Right cardiac atrium (tissue), 5 donors: ENCODE results near the gene ACY1. TPM values are rescaled to one million over a fixed set of nuclear protein-coding genes. Genes with fewer than 3 reads are reported as not detected.

ENCODE experiments used
- ATAC-seq, 2 donors: fragments of 200-7000 bp; cut with Tn5 transposase; one replicate each; pipeline versions ENCODE4 v1.8.0 to v1.9.1; 2020; ENCODE audit warnings: moderate library complexity in 2 of 2, mild to moderate bottlenecking in 1 of 2
- DNase-seq, 3 donors: peaks; one replicate each; pipeline ENCODE4 v3.0.0-alpha.2; 2020
- H3K27ac ChIP-seq: one replicate; pipeline ENCODE4 v1.5.1; 2013; ENCODE audit warnings: mild to moderate bottlenecking, low read length, control low read depth, moderate library complexity
- H3K27me3 ChIP-seq: one replicate; pipeline ENCODE4 v1.6.1; 2013; ENCODE audit not compliant: control insufficient read depth, insufficient read depth
- H3K4me1 ChIP-seq: one replicate; pipeline ENCODE4 v1.6.1; 2013; ENCODE audit warnings: low read length; ENCODE audit not compliant: control insufficient read depth, insufficient read depth
- H3K4me3 ChIP-seq: one replicate; pipeline ENCODE4 v1.5.1; 2013; ENCODE audit warnings: low read length, control low read depth
- H3K9me3 ChIP-seq: one replicate; pipeline ENCODE4 v1.6.1; 2013; ENCODE audit warnings: low read length; ENCODE audit not compliant: control insufficient read depth
- WGBS: extraction: QIAGEN DNeasy Blood & Tissue Kit; methylation state at CpG from one replicate; pipeline ENCODE4 v1.1.7; 2013; 5-methylcytosine and 5-hydroxymethylcytosine counted together
- intact Hi-C, 4 donors: fragments of 100-400 bp; cut with DNase I; formaldehyde crosslinking; loops; one replicate each; pipeline versions ENCODE4 v1.11.0 to v1.14.0; 2022 to 2023
- polyA plus RNA-seq: library from polyadenylated mRNA; stranded (reverse); fragments of 200-250 nt; gene quantifications from one replicate; pipeline ENCODE4 v1.2.3, GENCODE V29; 2013
- total RNA-seq, 4 donors: library from RNA; stranded (reverse); fragmentation: NEBNext Ultra II Directional; extraction: Animal tissue kit (Norgen Biotek cat#: 25700); gene quantifications; one replicate each; pipeline ENCODE4 v1.2.1, GENCODE V29; 2021
- donor health status: healthy with polysubstance abuse.
- donor health status: DM: no; HTN: yes; CAD: no.
- donor health status: DM: no; HTN: no; CAD: no.
- donor health status: DM: no; HTN: yes; CAD: no; lungs with severe emphysema.
- donor health status: DM: yes; HTN: yes; CAD: no.

The ACY1 gene
- total and polyA plus RNA-seq, 5 donors, result 18.4 to 27.2 (median 19.6) TPM

- Histone ChIP-seq H3K9me3 (no peaks in the 10 kb centered on the region), H3K27ac (no peak overlapping the region), H3K27me3 (no peaks in the 10 kb centered on the region), H3K4me3 (no peak overlapping the region), H3K4me1 (peaks cover 18% of the 10 kb centered on the region)
- no peak for DNase-seq
- ATAC-seq, result no peak
- intact Hi-C loops, result no loop called here
- 82% methylated on average over 6 of the region's 6 CpGs for WGBS
Measured at GRCh38 chr3:52013802-52014598, 30.7 kb downstream of the ACY1 start.

DNA sequence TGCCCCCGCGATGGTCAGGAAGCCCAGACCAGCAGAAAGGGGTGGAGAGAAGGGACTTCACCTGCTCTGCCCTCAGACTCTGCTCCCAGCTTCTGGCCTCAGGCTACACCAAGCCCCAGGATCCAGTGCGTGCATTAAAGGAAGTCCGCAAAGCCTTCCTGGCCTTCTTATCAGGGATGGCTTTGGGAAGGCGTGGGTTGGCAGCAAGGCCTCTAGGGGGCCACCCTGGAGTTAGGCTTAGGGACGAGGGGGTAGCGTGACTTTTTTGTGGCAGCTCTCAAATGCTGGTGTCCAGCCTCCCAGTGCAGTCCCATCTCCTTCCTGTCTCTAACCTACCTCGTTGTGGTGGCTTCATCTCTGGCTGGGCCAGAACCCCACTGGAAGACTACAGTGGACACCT is 31.3 kb downstream of the ACY1 start:
- ATAC-seq (no peak), DNase-seq (no peak)
- 60% methylated on average over 8 of the region's 8 CpGs for WGBS
- intact Hi-C loops, result loop anchor here in 1 of 4 donors (5.0 kb wide), 1 partner anchor 38 kb away; no protein-coding TSS in a partner anchor
- no peaks in the 10 kb centered on the region for H3K9me3 ChIP-seq
- H3K4me3 ChIP-seq, result no peak overlapping the region
- H3K27ac ChIP-seq, result no peak overlapping the region
- no peaks in the 10 kb centered on the region for H3K27me3 ChIP-seq
- H3K4me1 ChIP-seq, result peaks cover 23% of the 10 kb centered on the region

GRCh38 chr3:52015438-52016228 is 32.3 kb downstream of the ACY1 start:
- Histone ChIP-seq H3K4me3 (no peak overlapping the region), H3K27ac (no peak overlapping the region), H3K9me3 (no peaks in the 10 kb centered on the region), H3K4me1 (peaks cover 33% of the 10 kb centered on the region), H3K27me3 (no peaks in the 10 kb centered on the region)
- intact Hi-C loops, result loop anchor here in 1 of 4 donors (5.0 kb wide), 1 partner anchor 37 kb away; no protein-coding TSS in a partner anchor
- no peak for ATAC-seq
- DNase-seq, result no peak
- 84% methylated on average over 13 of the region's 13 CpGs for WGBS

GRCh38 chr3:52017586-52017985 is 34.3 kb downstream of the ACY1 start:
- Histone ChIP-seq H3K4me3 (no peak overlapping the region), H3K27me3 (no peaks in the 10 kb centered on the region), H3K4me1 (peaks cover 50% of the 10 kb centered on the region), H3K9me3 (no peaks in the 10 kb centered on the region), H3K27ac (peak overlapping the region; percentile 26)
- 47% methylated on average over 11 of the region's 11 CpGs for WGBS
- DNase-seq, result peak in 1 of 3 donors; percentile 55
- peak in 1 of 2 donors; percentile 4 for ATAC-seq
- intact Hi-C loops, result loop anchor here in 1 of 4 donors (5.0 kb wide), 1 partner anchor 35 kb away; no protein-coding TSS in a partner anchor

- H3K4me1 ChIP-seq, result peaks cover 52% of the 10 kb centered on the region
- no peaks in the 10 kb centered on the region for H3K9me3 ChIP-seq
- 87% methylated on average over 21 of the region's 21 CpGs for WGBS
- no peak for ATAC-seq
- peak overlapping the region; percentile 98 for H3K27ac ChIP-seq
- intact Hi-C loops, result loop anchor here in 1 of 4 donors (5.0 kb wide), 1 partner anchor 34 kb away; no protein-coding TSS in a partner anchor
- H3K4me3 ChIP-seq, result no peak overlapping the region
- peak in 1 of 3 donors; percentile 28 for DNase-seq
- H3K27me3 ChIP-seq, result no peaks in the 10 kb centered on the region
Measured at GRCh38 chr3:52018319-52019000, 35.1 kb downstream of the ACY1 start.

- H3K9me3 ChIP-seq, result no peaks in the 10 kb centered on the region
- H3K4me1 ChIP-seq, result peaks cover 55% of the 10 kb centered on the region
- H3K4me3 ChIP-seq, result no peak overlapping the region
- 17% methylated on average over 17 of the region's 17 CpGs for WGBS
- no peaks in the 10 kb centered on the region for H3K27me3 ChIP-seq
- DNase-seq (peak; percentile 83 to 93 (median 89)), ATAC-seq (peak; percentile 74 to 75)
- intact Hi-C loops, result loop anchor here in 1 of 4 donors (5.0 kb wide), 1 partner anchor 33 kb away; no protein-coding TSS in a partner anchor
- H3K27ac ChIP-seq, result peak overlapping the region; percentile 98
Measured at GRCh38 chr3:52019352-52020080, 36.2 kb downstream of the ACY1 start.

DNA sequence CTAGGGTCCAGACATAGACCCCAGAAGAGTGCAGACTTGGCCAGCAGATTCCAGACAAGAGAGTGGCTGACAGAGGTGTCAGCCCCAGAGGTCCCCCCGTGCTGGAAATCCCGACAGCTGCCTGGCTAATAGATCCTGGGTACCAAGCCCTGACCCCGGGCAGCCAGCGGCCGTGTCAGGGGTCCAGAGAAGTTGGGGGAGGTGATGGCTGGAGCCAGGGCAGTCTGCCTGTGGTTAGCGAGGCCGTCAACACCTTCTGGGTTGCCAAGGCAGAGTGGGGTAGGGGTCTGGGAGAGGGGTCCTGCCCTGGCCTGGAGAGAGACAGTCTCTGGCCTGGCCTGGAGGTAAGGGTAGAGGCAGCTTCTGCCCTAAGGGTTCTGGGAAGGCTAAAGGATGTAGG is 37.5 kb downstream of the ACY1 start:
- 72% methylated on average over 7 of the region's 7 CpGs for WGBS
- Histone ChIP-seq H3K9me3 (no peaks in the 10 kb centered on the region), H3K27ac (peak overlapping the region; percentile 98), H3K4me3 (no peak overlapping the region), H3K4me1 (peaks cover 59% of the 10 kb centered on the region), H3K27me3 (no peaks in the 10 kb centered on the region)
- peak in 1 of 3 donors; percentile 57 for DNase-seq
- intact Hi-C loops, result no loop called here
- no peak for ATAC-seq

DNA sequence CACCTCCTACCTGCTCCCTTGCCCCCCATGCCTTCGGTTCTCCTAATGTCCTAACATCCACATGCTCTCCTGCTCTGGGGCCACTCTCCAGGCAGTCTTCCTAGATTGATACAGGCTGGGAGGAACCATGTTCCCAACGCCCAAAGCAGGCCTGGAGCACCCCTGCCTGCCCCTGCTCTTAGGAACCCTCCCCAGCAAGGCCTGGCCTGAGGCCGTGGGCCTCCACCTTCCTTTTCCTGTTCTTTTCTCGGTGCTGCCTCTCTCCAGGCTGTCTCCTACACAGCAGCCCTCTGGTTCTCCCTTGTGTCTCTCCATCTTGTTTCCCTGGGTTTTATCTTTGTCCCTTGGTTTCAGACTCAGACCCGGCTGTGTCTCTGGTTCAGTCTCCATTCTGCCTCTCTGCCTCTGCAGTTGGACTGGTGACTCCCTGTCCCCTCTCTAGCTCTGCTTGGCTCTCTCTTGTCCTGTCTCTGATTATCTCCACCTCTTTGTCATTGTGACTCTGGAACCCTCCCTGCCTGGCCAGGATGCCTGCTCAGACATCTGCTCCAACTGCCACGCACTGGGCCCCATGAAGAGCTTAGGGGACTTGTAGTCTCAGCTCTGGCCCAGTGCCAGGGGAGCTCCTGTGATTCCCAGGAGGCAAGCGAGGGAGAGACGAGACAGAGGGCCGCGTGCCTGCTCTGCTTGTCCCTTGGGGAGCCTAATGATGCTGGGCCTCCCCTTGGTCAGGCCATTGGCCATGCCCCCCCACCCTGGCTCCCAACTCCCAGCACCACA is 38.3 kb downstream of the ACY1 start:
- H3K9me3 ChIP-seq, result no peaks in the 10 kb centered on the region
- H3K4me3 ChIP-seq, result no peak overlapping the region
- intact Hi-C loops, result no loop called here
- DNase-seq, result peak; percentile 66 to 86 (median 86)
- 43% methylated on average over 10 of the region's 10 CpGs for WGBS
- H3K27me3 ChIP-seq, result no peaks in the 10 kb centered on the region
- peak in 1 of 2 donors; percentile 8 for ATAC-seq
- peaks cover 61% of the 10 kb centered on the region for H3K4me1 ChIP-seq
- H3K27ac ChIP-seq, result peak overlapping the region; percentile 98

DNA sequence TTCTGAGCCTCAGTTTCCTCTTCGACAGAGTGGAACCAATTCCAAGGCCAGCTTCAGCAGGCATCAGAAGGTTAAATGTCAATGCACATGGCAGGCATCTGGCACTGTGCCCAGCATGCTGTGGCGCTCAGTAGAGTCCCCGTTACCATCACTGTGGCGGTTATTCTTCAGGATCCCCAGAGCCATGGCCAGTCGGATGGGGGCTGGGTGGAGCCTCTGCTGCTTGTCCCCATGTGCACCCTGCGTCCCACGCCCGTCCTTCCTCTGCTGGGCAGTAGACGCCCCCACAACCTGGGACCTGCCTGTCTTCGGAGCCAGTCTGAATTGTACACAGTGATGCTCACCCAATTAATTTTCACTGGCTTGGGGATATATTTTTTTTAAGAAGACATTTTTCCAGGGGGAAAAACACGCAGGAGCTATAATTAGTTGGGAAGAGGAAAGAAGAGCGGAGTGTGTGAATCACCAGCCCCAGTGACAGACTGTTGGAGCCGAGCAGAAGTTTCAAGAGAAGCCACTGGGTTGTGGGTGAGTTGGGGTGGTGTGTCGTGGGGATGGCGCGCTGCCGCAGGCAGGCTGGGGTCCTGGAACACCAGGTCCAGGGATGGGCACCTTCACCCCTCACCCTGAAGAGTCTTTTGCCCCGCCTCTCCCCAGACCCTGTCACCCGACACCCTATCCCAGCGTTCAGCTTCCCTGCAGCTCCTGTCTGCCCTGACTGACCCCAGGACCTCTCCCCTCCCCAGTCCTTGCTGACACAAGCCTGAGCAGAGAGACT is 39.2 kb downstream of the ACY1 start:
- intact Hi-C loops, result no loop called here

More for the DNA sequence above, 39.2 kb downstream of the ACY1 start:
- ATAC-seq (peak; percentile 15 to 34), DNase-seq (peak; percentile 62 to 85 (median 82))
- 42% methylated on average over 20 of the region's 20 CpGs for WGBS
- H3K4me3 ChIP-seq, result peak overlapping the region; percentile 17
- peak overlapping the region; percentile 98 for H3K27ac ChIP-seq
- no peaks in the 10 kb centered on the region for H3K9me3 ChIP-seq
- peaks cover 59% of the 10 kb centered on the region for H3K4me1 ChIP-seq
- H3K27me3 ChIP-seq, result no peaks in the 10 kb centered on the region
